HepG2 (cell line): ENCODE results near the gene ERBB4. TPM values are rescaled to one million over a fixed set of nuclear protein-coding genes. Genes with fewer than 3 reads are reported as not detected.

Experiments used
- ATAC-seq: fragments of 200-7000 bp; cut with Tn5 transposase; 3 replicates; pipeline ENCODE4 v1.9.1; 2020; ENCODE audit warnings: mild to moderate bottlenecking, moderate library complexity
- BruUV-seq: library from RNA; stranded (reverse); fragments of 400-500 nt; replicated peaks from 2 replicates; lab custom pipeline; 2021; lab: Mats Ljungman, UMichigan
- CTCF ChIA-PET: fragments of 300-600 bp; formaldehyde crosslinking; extraction: SDS; loops from one replicate; lab custom pipeline; 2021; ENCODE audit warnings: low total read pairs, inconsistent platforms, low intra/inter-chr PET ratio; lab: Yijun Ruan, JAX
- POLR2A ChIA-PET: fragments of 350-600 bp; sonication (Branson Sonifier 250); formaldehyde crosslinking; loops from one replicate; lab custom pipeline; 2020; ENCODE audit warnings: antibody characterized with exemption, inconsistent platforms; lab: Yijun Ruan, JAX
- DNase-seq: peaks from one replicate; pipeline ENCODE4 v3.0.0-alpha.2; 2015; ENCODE audit warnings: low spot score
- FAIRE-seq: peaks from 3 replicates; lab custom pipeline; 2011; peaks lifted over from hg19 to GRCh38; lab: Jason Lieb, UNC
- H2AFZ ChIP-seq: one replicate; pipeline ENCODE4 v1.6.1; 2011; ENCODE audit warnings: low read length, inconsistent platforms
- H3K27ac ChIP-seq: fragments of 300-600 bp; 3 replicates; pipeline ENCODE4 v1.8.0; 2011; ENCODE audit warnings: mixed run types, mild to moderate bottlenecking, mixed read lengths, low read length, inconsistent platforms; ENCODE audit not compliant: insufficient read depth; ENCODE audit errors: extremely low read length
- H3K27me3 ChIP-seq, 2 experiments: fragments of 200-600 bp in 1 of 2; 2 replicates in 1 of 2; 3 replicates in 1 of 2; pipeline versions ENCODE4 v1.6.0 to v1.8.0; 2011; ENCODE audit warnings: low read length in 2 of 2, mild to moderate bottlenecking in 2 of 2, moderate library complexity in 2 of 2, inconsistent platforms in 1 of 2; ENCODE audit not compliant: insufficient read depth in 2 of 2, control insufficient read depth in 1 of 2
- H3K36me3 ChIP-seq, 2 experiments: fragments of 200-600 bp in 1 of 2; replicated peaks in 1 of 2; 2 replicates in 1 of 2; 3 replicates in 1 of 2; pipeline versions ENCODE4 v1.5.1 to v1.8.0; 2011; ENCODE audit warnings: low read length in 2 of 2, inconsistent platforms in 1 of 2; ENCODE audit not compliant: insufficient read depth in 2 of 2, control insufficient read depth in 1 of 2
- H3K4me1 ChIP-seq: 2 replicates; pipeline ENCODE4 v1.5.1; 2012; ENCODE audit warnings: low read length, inconsistent platforms; ENCODE audit not compliant: insufficient read depth
- H3K4me2 ChIP-seq: 2 replicates; pipeline ENCODE4 v1.6.0; 2011; ENCODE audit warnings: low read depth, low read length, inconsistent platforms
- H3K4me3 ChIP-seq, 3 experiments: fragments of 200-600 bp in 1 of 3; sonication (generic), shearing (Covaris generic) in 1 of 3; replicated peaks in 1 of 3; 2 replicates each; pipeline ENCODE4 v1.5.1; 2011 to 2016; ENCODE audit warnings: low read length in 3 of 3, inconsistent platforms in 2 of 3, low read depth in 2 of 3, mild to moderate bottlenecking in 2 of 3, control low read depth in 1 of 3, mixed read lengths in 1 of 3; ENCODE audit not compliant: insufficient read depth in 1 of 3
- H3K79me2 ChIP-seq: one replicate; pipeline ENCODE4 v1.6.1; 2011; ENCODE audit warnings: low read length, inconsistent platforms; ENCODE audit not compliant: insufficient read depth
- H3K9ac ChIP-seq: 2 replicates; pipeline ENCODE4 v1.6.0; 2011; ENCODE audit warnings: mild to moderate bottlenecking, low read depth, low read length, inconsistent platforms; ENCODE audit not compliant: insufficient read depth
- H3K9me3 ChIP-seq: 2 replicates; pipeline ENCODE4 v1.5.1; 2012; ENCODE audit warnings: mild to moderate bottlenecking, low read length
- H4K20me1 ChIP-seq: 2 replicates; pipeline ENCODE4 v1.6.0; 2011; ENCODE audit warnings: inconsistent platforms, mild to moderate bottlenecking, low read length, moderate library complexity; ENCODE audit not compliant: insufficient read depth
- BORCS8-MEF2B ChIP-seq: sonication (generic); formaldehyde crosslinking; IDR thresholded peaks from 2 replicates; pipeline ENCODE4 v1.8.0; 2022; ENCODE audit warnings: mild to moderate bottlenecking, missing genetic modification reagents
- MBD4 ChIP-seq: IDR thresholded peaks from 2 replicates; pipeline ENCODE4 v1.6.1; 2012; ENCODE audit warnings: low read length, inconsistent platforms, borderline replicate concordance
- MEIS1 ChIP-seq: sonication (generic); formaldehyde crosslinking; IDR thresholded peaks from 2 replicates; pipeline ENCODE4 v1.9.0; 2021; ENCODE audit warnings: mild to moderate bottlenecking, missing genetic modification reagents, moderate library complexity, borderline replicate concordance
- MTF1 ChIP-seq: sonication (generic); formaldehyde crosslinking; IDR thresholded peaks from 2 replicates; pipeline ENCODE4 v1.5.0; 2020; ENCODE audit warnings: missing genetic modification reagents
- RFX5 ChIP-seq: IDR thresholded peaks from 2 replicates; pipeline ENCODE4 v1.6.1; 2011; ENCODE audit warnings: low read depth, low read length, improper control_type of control experiment
- SRF ChIP-seq: IDR thresholded peaks from 2 replicates; pipeline ENCODE4 v1.6.1; 2011; ENCODE audit warnings: mild to moderate bottlenecking, low read depth, low read length, moderate library complexity
- ZIK1 ChIP-seq: sonication (generic); formaldehyde crosslinking; IDR thresholded peaks from 2 replicates; pipeline ENCODE4 v1.5.0; 2020; ENCODE audit warnings: mild to moderate bottlenecking, low read depth, missing genetic modification reagents, borderline replicate concordance
- ZKSCAN8 ChIP-seq: IDR thresholded peaks from 2 replicates; pipeline ENCODE4 v1.6.1; 2016; ENCODE audit warnings: borderline replicate concordance, missing genetic modification reagents, missing compliant biosample characterization
- ZNF121 ChIP-seq: sonication (generic); formaldehyde crosslinking; IDR thresholded peaks from 2 replicates; pipeline ENCODE4 v1.5.0; 2020; ENCODE audit warnings: mild to moderate bottlenecking, missing genetic modification reagents
- ZNF777 ChIP-seq: sonication (generic); formaldehyde crosslinking; IDR thresholded peaks from 2 replicates; pipeline ENCODE4 v1.4.0; 2020; ENCODE audit warnings: missing genetic modification reagents
- ZSCAN30 ChIP-seq: sonication (generic); formaldehyde crosslinking; IDR thresholded peaks from 2 replicates; pipeline ENCODE4 v1.5.0; 2020; ENCODE audit warnings: mild to moderate bottlenecking, missing genetic modification reagents
- WGBS: methylation state at CpG from one replicate; pipeline ENCODE4 v1.1.6; 2017; ENCODE audit warnings: low lambda C conversion rate; 5-methylcytosine and 5-hydroxymethylcytosine counted together
- in situ Hi-C: cut with HindIII; loops from 2 replicates; pipeline ENCODE4 v1.10.0; 2017; ENCODE audit warnings: low pct_unique_long_range_greater_than_20kb; ENCODE audit not compliant: extremely low pct_ligation_motif_present
- intact Hi-C: fragments of 100-400 bp; cut with micrococcal nuclease; formaldehyde crosslinking; loops from one replicate; pipeline ENCODE4 v1.10.0; 2022; ENCODE audit not compliant: unreplicated experiment
- polyA plus RNA-seq, 8 experiments: library from polyadenylated mRNA; depleted of rRNA in 3 of 8; stranded (reverse) in 7 of 8; unstranded in 1 of 8; fragments of >200 nt; fragmentation: Illumina TruSeq in 4 of 8; extraction: Trizol in 4 of 8; gene quantifications; 2 replicates each; pipeline versions ENCODE4 v1.2.1 to v1.2.3, GENCODE V29; 2011 to 2016; ENCODE audit warnings: low read depth in 4 of 8, missing spikeins in 1 of 8, mixed read lengths in 1 of 8; ENCODE audit not compliant: insufficient read depth in 1 of 8
- total RNA-seq, 5 experiments: library from RNA; depleted of rRNA; stranded (reverse); fragments of >200 nt; fragmentation: Illumina TruSeq; extraction: Trizol; gene quantifications; 2 replicates each; pipeline ENCODE4 v1.2.3, GENCODE V29; 2016; ENCODE audit warnings: low read depth in 1 of 5
- TF ChIP-seq, protein P1 (sequence below): sonication (generic); formaldehyde crosslinking; IDR thresholded peaks from 2 replicates; pipeline ENCODE4 v1.4.0; 2020; ENCODE audit warnings: missing genetic modification reagents
- TF ChIP-seq, protein P2 (sequence below): sonication (generic); formaldehyde crosslinking; IDR thresholded peaks from 2 replicates; pipeline ENCODE4 v1.8.1; 2022; ENCODE audit warnings: mild to moderate bottlenecking, missing genetic modification reagents

Gene ERBB4
- total and polyA plus RNA-seq, 2 of the 13 experiments (the other 11 are each of a cell fraction or from before 2014, with no cell fraction given), result not detected

DNA sequence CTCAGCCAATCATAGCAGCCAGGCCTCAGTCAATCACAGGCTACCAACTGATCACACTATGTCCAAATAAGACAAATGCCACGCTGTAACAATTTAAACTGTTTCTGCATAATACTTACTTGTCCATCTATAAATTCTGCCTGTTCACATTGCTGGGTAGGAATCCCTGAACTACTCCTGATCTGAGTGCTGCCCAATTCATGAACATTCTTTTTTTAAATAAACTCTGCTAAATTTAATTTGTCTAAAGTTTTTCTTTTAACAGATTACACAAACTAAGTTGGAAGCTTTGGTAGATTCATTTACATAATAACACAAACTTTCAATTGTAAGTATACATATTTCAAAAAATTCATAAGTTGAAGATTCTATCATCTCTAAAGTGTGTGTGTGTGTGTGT lies 583.0 kb downstream of the ERBB4 start:
- Histone ChIP-seq H3K9ac (no peak overlapping the region), H3K27ac (no peak overlapping the region), H3K79me2 (no peaks in the 10 kb centered on the region), H2AFZ (no peak overlapping the region), H3K4me3 (no peak overlapping the region), H3K4me1 (no peaks in the 10 kb centered on the region), H4K20me1 (no peaks in the 10 kb centered on the region), H3K27me3 (no peaks in the 10 kb centered on the region), H3K4me2 (no peak overlapping the region), H3K36me3 (no peaks in the 10 kb centered on the region), H3K9me3 (peaks cover 5% of the 10 kb centered on the region; the same call in 1 of the 2 replicates)
- FAIRE-seq (no peak), DNase-seq (no peak), ATAC-seq (no peak)
- POLR2A ChIA-PET, result no interaction called here
- intact Hi-C loops, result no loop called here
- CTCF ChIA-PET, result no interaction called here
- BruUV-seq, result no TSS peak
- TF ChIP-seq SRF (no peak), MEIS1 (no peak), ZIK1 (CRISPR knock-in tag) (no peak), MBD4 (no peak), ZNF777 (CRISPR knock-in tag) (no peak), ZKSCAN8 (no peak), RFX5 (no peak), BORCS8-MEF2B (CRISPR knock-in tag) (no peak), MTF1 (CRISPR knock-in tag) (no peak), ZNF121 (no peak), ZSCAN30 (CRISPR knock-in tag) (no peak)
- TF ChIP-seq, protein P1, sequence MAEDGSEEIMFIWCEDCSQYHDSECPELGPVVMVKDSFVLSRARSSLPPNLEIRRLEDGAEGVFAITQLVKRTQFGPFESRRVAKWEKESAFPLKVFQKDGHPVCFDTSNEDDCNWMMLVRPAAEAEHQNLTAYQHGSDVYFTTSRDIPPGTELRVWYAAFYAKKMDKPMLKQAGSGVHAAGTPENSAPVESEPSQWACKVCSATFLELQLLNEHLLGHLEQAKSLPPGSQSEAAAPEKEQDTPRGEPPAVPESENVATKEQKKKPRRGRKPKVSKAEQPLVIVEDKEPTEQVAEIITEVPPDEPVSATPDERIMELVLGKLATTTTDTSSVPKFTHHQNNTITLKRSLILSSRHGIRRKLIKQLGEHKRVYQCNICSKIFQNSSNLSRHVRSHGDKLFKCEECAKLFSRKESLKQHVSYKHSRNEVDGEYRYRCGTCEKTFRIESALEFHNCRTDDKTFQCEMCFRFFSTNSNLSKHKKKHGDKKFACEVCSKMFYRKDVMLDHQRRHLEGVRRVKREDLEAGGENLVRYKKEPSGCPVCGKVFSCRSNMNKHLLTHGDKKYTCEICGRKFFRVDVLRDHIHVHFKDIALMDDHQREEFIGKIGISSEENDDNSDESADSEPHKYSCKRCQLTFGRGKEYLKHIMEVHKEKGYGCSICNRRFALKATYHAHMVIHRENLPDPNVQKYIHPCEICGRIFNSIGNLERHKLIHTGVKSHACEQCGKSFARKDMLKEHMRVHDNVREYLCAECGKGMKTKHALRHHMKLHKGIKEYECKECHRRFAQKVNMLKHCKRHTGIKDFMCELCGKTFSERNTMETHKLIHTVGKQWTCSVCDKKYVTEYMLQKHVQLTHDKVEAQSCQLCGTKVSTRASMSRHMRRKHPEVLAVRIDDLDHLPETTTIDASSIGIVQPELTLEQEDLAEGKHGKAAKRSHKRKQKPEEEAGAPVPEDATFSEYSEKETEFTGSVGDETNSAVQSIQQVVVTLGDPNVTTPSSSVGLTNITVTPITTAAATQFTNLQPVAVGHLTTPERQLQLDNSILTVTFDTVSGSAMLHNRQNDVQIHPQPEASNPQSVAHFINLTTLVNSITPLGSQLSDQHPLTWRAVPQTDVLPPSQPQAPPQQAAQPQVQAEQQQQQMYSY, result no peak
- TF ChIP-seq, protein P2, sequence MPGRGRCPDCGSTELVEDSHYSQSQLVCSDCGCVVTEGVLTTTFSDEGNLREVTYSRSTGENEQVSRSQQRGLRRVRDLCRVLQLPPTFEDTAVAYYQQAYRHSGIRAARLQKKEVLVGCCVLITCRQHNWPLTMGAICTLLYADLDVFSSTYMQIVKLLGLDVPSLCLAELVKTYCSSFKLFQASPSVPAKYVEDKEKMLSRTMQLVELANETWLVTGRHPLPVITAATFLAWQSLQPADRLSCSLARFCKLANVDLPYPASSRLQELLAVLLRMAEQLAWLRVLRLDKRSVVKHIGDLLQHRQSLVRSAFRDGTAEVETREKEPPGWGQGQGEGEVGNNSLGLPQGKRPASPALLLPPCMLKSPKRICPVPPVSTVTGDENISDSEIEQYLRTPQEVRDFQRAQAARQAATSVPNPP (CRISPR knock-in tag), result no peak
- 0% methylated on average over 1 of the region's 1 CpG for WGBS
- in situ Hi-C loops, result no loop called here
